Measurements from ENCODE around the gene PIK3R3. TPM values are rescaled to one million over a fixed set of nuclear protein-coding genes. Genes with fewer than 3 reads are reported as not detected.
A peak's percentile ranks its signal among the peaks of the same experiment; 100 is the strongest.

Gene PIK3R3
- total and polyA plus RNA-seq, 7 donors: 6.7 to 24.2 (median 17.4) TPM

GRCh38 chr1:46128344-46128743 is 4.1 kb downstream of the PIK3R3 start:
- ATAC-seq (no peak), DNase-seq (no peak)
- TF ChIP-seq CTCF (IDR thresholded peaks at IDR 0.05): no peak
- Histone ChIP-seq H3K27me3 (ENCODE audit: insufficient read depth in 3 of 3, low read length in 2 of 3) (peaks cover 0 to 4% (median 0%) of the 10 kb centered on the region in 3 donors), H3K4me1 (peaks cover 15% of the 10 kb centered on the region), H3K27ac (no peak overlapping the region), H3K4me3 (peak overlapping the region; percentile 80), H3K9me3 (no peaks in the 10 kb centered on the region), H3K36me3 (ENCODE audit: insufficient read depth in 1 of 2, low read depth in 1 of 2) (no peaks in the 10 kb centered on the region)
- intact Hi-C loops (cut with DNase I): no loop called here
- WGBS, 3 donors: 93 to 97% (median 93%) methylated on average over 3 of the region's 3 CpGs

DNA sequence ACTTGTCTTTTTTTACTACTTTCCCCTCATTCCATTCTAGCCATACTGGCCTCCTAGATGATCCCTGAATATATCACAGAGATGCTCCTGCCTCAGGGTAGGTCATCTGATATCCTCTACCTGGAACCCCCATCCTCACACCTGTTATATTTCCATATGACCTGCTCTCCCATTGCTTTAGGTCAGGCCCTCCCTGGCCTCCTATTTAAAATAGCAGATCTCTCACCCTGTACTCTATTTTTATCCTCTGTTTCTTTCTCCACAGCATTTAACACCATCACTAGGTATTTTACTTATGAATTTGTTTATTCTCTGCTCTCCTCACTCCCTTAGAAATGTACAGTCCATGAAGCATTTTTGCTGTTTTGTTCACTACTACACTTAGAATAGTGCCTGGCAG is 13.6 kb downstream of the PIK3R3 start:
- intact Hi-C loops (cut with DNase I): no loop called here
- no peak overlapping the region for H3K27ac ChIP-seq
- H3K36me3 ChIP-seq (ENCODE audit: insufficient read depth in 1 of 2, low read depth in 1 of 2): no peaks in the 10 kb centered on the region
- H3K4me3 ChIP-seq: no peak overlapping the region
- no peaks in the 10 kb centered on the region for H3K4me1 ChIP-seq
- no peaks in the 10 kb centered on the region for H3K9me3 ChIP-seq
- no peak for TF ChIP-seq CTCF (IDR thresholded peaks at IDR 0.05)
- no peaks in the 10 kb centered on the region for H3K27me3 ChIP-seq (ENCODE audit: insufficient read depth in 3 of 3, low read length in 2 of 3)
- ATAC-seq: peak in 1 of 4 donors; percentile 53
- DNase-seq: no peak

GRCh38 chr1:46117810-46118494 is 14.5 kb downstream of the PIK3R3 start:
- intact Hi-C loops (cut with DNase I): no loop called here
- TF ChIP-seq CTCF (IDR thresholded peaks at IDR 0.05): no peak
- DNase-seq (no peak), ATAC-seq (no peak)
- no peak overlapping the region for H3K27ac ChIP-seq
- no peaks in the 10 kb centered on the region for H3K36me3 ChIP-seq (ENCODE audit: insufficient read depth in 1 of 2, low read depth in 1 of 2)
- no peaks in the 10 kb centered on the region for H3K9me3 ChIP-seq
- 89 to 94% (median 93%) methylated on average over 5 of the region's 5 CpGs for WGBS, 3 donors
- no peaks in the 10 kb centered on the region for H3K27me3 ChIP-seq (ENCODE audit: insufficient read depth in 3 of 3, low read length in 2 of 3)
- H3K4me3 ChIP-seq: no peak overlapping the region
- no peaks in the 10 kb centered on the region for H3K4me1 ChIP-seq

DNA sequence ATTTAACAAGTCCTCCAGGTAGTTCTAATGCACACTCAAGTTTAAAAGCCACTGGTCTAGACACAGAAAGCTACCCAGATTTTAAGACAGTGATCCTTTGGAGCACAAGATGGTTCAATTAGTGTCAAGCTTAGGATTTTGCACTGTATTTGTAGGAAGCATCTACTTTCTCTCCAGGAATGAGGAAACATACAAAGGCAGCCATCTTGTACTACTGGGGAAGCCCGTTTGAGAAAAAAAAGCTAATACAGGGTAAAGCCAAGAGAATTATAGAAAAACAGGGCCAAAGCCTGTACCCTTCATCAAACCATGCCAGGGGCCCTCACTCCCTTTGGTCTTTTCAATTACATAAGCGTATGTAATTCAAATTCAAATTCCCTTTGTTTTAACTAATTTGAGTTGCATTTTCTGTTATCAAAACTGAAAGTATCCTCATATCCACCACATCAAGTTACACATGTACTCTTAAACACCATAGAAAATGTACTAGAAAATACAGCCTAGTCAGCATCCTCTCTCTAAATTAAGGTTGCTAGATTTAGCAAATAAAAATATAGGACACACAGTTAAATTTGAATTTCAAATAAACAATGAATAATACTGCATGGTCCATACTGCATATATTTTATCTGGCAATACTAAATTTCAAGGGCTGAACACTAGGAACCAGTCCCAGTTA is 17.4 kb downstream of the PIK3R3 start:
- no peak for TF ChIP-seq CTCF (IDR thresholded peaks at IDR 0.05)
- ATAC-seq: no peak
- no peaks in the 10 kb centered on the region for H3K27me3 ChIP-seq (ENCODE audit: insufficient read depth in 3 of 3, low read length in 2 of 3)
- no peak for DNase-seq
- intact Hi-C loops (cut with DNase I): no loop called here
- H3K9me3 ChIP-seq: no peaks in the 10 kb centered on the region
- H3K4me1 ChIP-seq: no peaks in the 10 kb centered on the region
- H3K4me3 ChIP-seq: no peak overlapping the region
- H3K36me3 ChIP-seq (ENCODE audit: insufficient read depth in 1 of 2, low read depth in 1 of 2): no peaks in the 10 kb centered on the region
- no peak overlapping the region for H3K27ac ChIP-seq
- 70 to 78% (median 74%) methylated on average over 2 of the region's 2 CpGs for WGBS, 3 donors

Data from psoas muscle (tissue), 8 donors.